ENCODE data around the gene CHIA.
A peak's percentile ranks its signal among the peaks of the same experiment; 100 is the strongest.

The CHIA gene

GRCh38 chr1:111267801-111268508, 22.7 kb upstream of the CHIA start:
- H3K4me3 ChIP-seq (ENCODE audit: low read depth, low read length), result no peak overlapping the region
- no peaks in the 10 kb centered on the region for H3K4me1 ChIP-seq
- no peaks in the 10 kb centered on the region for H3K79me2 ChIP-seq
- H3K9me3 ChIP-seq (ENCODE audit: control insufficient read depth, low read length), result no peaks in the 10 kb centered on the region
- TF ChIP-seq CTCF (IDR thresholded peaks at IDR 0.05), result no peak
- H3K9ac ChIP-seq, result no peak overlapping the region
- H3K36me3 ChIP-seq (ENCODE audit: control insufficient read depth, insufficient read depth, low read length), result no peaks in the 10 kb centered on the region
- H2AFZ ChIP-seq, result no peak overlapping the region
- no peaks in the 10 kb centered on the region for H3K27me3 ChIP-seq (ENCODE audit: control insufficient read depth, insufficient read depth, low read length)
- no peak overlapping the region for H3K27ac ChIP-seq
- H3K4me2 ChIP-seq (ENCODE audit: low read length), result no peak overlapping the region

- Histone ChIP-seq H3K27me3 (ENCODE audit: control insufficient read depth, insufficient read depth, low read length) (no peaks in the 10 kb centered on the region), H3K4me1 (no peaks in the 10 kb centered on the region), H3K9me3 (ENCODE audit: control insufficient read depth, low read length) (no peaks in the 10 kb centered on the region), H3K9ac (no peak overlapping the region), H3K79me2 (no peaks in the 10 kb centered on the region), H3K4me3 (ENCODE audit: low read depth, low read length) (no peak overlapping the region), H3K27ac (no peak overlapping the region), H2AFZ (no peak overlapping the region), H3K4me2 (ENCODE audit: low read length) (no peak overlapping the region), H3K36me3 (ENCODE audit: control insufficient read depth, insufficient read depth, low read length) (no peaks in the 10 kb centered on the region)
- TF ChIP-seq CTCF (IDR thresholded peaks at IDR 0.05), result no peak
Measured at GRCh38 chr1:111269825-111270406, 20.7 kb upstream of the CHIA start.

GRCh38 chr1:111270771-111271463, 19.7 kb upstream of the CHIA start:
- Histone ChIP-seq H3K27me3 (ENCODE audit: control insufficient read depth, insufficient read depth, low read length) (no peaks in the 10 kb centered on the region), H2AFZ (peak overlapping the region; percentile 59), H3K9me3 (ENCODE audit: control insufficient read depth, low read length) (no peaks in the 10 kb centered on the region), H3K36me3 (ENCODE audit: control insufficient read depth, insufficient read depth, low read length) (no peaks in the 10 kb centered on the region), H3K4me3 (ENCODE audit: low read depth, low read length) (no peak overlapping the region), H3K4me2 (ENCODE audit: low read length) (no peak overlapping the region), H3K4me1 (no peaks in the 10 kb centered on the region), H3K27ac (no peak overlapping the region), H3K9ac (no peak overlapping the region), H3K79me2 (no peaks in the 10 kb centered on the region)
- TF ChIP-seq CTCF (IDR thresholded peaks at IDR 0.05), result no peak

GRCh38 chr1:111271464-111271801, 19.2 kb upstream of the CHIA start:
- Histone ChIP-seq H3K79me2 (no peaks in the 10 kb centered on the region), H3K4me1 (no peaks in the 10 kb centered on the region), H3K4me3 (ENCODE audit: low read depth, low read length) (no peak overlapping the region), H2AFZ (no peak overlapping the region), H3K27ac (no peak overlapping the region), H3K36me3 (ENCODE audit: control insufficient read depth, insufficient read depth, low read length) (no peaks in the 10 kb centered on the region), H3K9me3 (ENCODE audit: control insufficient read depth, low read length) (no peaks in the 10 kb centered on the region), H3K27me3 (ENCODE audit: control insufficient read depth, insufficient read depth, low read length) (no peaks in the 10 kb centered on the region), H3K4me2 (ENCODE audit: low read length) (no peak overlapping the region), H3K9ac (no peak overlapping the region)
- TF ChIP-seq CTCF (IDR thresholded peaks at IDR 0.05), result no peak

All from parathyroid adenoma (tissue), 2 donors.